ENCODE data around the gene PARP2.
"Not testable (repeated sequence)": the region's sequence is repeated elsewhere in the genome, so short reads cannot be mapped to it uniquely, and the experiment has no call there.

Gene PARP2

DNA sequence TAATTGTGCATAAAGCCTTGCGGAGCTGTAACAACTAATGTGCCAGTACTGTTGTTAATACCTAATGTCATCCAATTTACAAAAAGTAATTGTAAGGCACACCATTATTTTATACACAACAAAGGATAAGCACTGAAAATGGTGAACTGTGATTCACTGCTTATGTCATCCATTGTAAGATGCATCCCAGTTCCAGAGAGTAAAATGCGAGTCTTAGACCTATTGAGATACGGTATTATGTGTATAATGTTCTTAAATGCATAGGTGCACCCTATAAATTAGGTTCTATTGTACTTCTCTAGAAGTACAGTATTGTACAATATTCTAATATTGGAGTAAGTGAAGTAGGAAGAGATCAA lies 406 bp downstream of the PARP2 start:
- in situ Hi-C loops (cut with MboI; ENCODE audit: low sequenced_read_pairs): loop anchor here (25.0 kb wide), 1 partner anchor 518 kb away; no protein-coding TSS in a partner anchor

GRCh38 chr14:20345366-20345765 lies 1.9 kb downstream of the PARP2 start:
- in situ Hi-C loops (cut with MboI; ENCODE audit: low sequenced_read_pairs): loop anchor here (25.0 kb wide), 1 partner anchor 517 kb away; no protein-coding TSS in a partner anchor

- in situ Hi-C loops (cut with MboI; ENCODE audit: low sequenced_read_pairs): loop anchor here (25.0 kb wide), 1 partner anchor 516 kb away; no protein-coding TSS in a partner anchor
Measured at GRCh38 chr14:20346713-20347112, 3.3 kb downstream of the PARP2 start.

- in situ Hi-C loops (cut with MboI; ENCODE audit: low sequenced_read_pairs): loop anchor here (25.0 kb wide), 1 partner anchor 515 kb away; no protein-coding TSS in a partner anchor
Measured at GRCh38 chr14:20347747-20348146, 4.3 kb downstream of the PARP2 start.

GRCh38 chr14:20350282-20350681 lies 6.8 kb downstream of the PARP2 start:
- in situ Hi-C loops (cut with MboI; ENCODE audit: low sequenced_read_pairs): no loop called here

DNA sequence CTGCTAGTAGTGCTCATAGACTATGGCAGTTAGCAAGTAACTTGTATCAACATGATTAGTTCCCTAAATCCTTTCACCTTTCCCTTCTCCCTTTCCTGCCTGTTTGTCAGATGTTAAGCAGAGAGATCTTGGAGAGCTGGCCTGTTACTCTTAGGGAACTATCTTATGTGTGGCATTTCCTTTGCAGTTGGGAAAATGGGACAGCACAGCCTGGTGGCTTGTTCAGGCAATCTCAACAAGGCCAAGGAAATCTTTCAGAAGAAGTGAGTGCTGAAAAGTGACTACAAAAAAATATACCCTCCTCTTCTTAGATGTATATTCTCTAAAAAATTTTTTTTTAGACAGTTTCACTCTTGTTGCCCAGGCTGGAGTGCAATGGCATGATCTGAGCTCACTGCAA lies 7.4 kb downstream of the PARP2 start:
- in situ Hi-C loops (cut with MboI; ENCODE audit: low sequenced_read_pairs): no loop called here

DNA sequence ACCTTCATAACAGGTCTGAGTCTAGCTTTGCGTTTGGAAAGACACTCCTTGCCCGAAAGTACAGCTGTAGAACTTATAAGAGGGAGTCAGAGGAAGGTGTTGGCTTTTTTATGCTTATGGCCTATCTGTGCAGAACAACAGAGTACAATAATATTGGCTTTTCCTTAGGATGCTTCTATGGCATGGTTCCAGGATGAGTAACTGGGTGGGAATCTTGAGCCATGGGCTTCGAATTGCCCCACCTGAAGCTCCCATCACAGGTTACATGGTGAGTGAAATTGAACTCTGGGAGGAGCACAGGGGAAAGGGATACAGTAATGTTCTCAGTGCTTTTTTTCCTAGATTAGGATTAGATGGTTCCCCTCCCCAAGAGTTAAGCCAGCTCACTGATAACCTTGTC lies 13.0 kb downstream of the PARP2 start:
- in situ Hi-C loops (cut with MboI; ENCODE audit: low sequenced_read_pairs): no loop called here

DNA sequence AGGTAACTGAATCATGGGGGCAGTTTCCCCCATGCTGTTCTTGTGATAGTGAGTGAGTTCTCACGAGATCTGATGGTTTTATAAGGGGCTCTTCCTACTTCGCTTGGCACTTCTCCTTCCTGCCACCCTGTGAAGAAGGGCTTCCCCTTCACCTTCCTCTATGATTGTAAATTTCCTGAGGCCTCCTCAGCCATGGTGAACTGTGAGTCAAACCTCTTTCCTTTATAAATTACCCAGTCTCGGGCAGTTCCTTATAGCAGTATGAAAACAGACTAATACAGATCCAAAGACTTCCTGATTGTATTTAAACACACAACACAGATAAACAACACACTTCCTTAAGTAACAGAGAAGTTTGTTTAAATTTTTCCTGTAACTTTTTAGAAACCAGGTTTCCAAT lies 15.0 kb downstream of the PARP2 start:
- in situ Hi-C loops (cut with MboI; ENCODE audit: low sequenced_read_pairs): not testable (repeated sequence)

GRCh38 chr14:20365928-20366327 lies 22.5 kb downstream of the PARP2 start:
- in situ Hi-C loops (cut with MboI; ENCODE audit: low sequenced_read_pairs): no loop called here

- in situ Hi-C loops (cut with MboI; ENCODE audit: low sequenced_read_pairs): no loop called here
Measured at GRCh38 chr14:20372796-20373195, 29.4 kb downstream of the PARP2 start.

- in situ Hi-C loops (cut with MboI; ENCODE audit: low sequenced_read_pairs): no loop called here
Measured at GRCh38 chr14:20375471-20375870, 32.0 kb downstream of the PARP2 start.

GRCh38 chr14:20376071-20376588 lies 32.7 kb downstream of the PARP2 start:
- in situ Hi-C loops (cut with MboI; ENCODE audit: low sequenced_read_pairs): no loop called here

- in situ Hi-C loops (cut with MboI; ENCODE audit: low sequenced_read_pairs): no loop called here
Measured at GRCh38 chr14:20377171-20377570, 33.7 kb downstream of the PARP2 start.

DNA sequence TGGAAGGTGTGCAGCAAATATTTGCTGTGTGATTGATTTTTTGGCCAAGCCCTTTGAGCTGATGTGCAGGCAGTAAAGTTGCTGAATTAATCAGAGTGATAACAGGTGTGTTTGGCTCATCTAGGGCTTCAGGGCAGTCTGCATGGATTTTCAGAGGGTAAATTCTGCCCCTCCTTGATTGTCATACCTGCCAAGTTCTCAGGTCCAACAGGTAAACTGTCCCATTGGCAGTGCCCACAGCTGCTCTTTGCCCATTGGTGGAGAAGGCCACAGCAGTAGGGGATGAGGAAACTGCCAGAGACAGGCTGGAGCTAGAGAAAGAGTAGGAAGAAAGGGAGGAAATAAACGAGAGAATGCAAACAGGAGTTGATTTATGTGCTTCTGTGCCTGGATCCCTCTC lies 36.3 kb downstream of the PARP2 start:
- in situ Hi-C loops (cut with MboI; ENCODE audit: low sequenced_read_pairs): no loop called here

DNA sequence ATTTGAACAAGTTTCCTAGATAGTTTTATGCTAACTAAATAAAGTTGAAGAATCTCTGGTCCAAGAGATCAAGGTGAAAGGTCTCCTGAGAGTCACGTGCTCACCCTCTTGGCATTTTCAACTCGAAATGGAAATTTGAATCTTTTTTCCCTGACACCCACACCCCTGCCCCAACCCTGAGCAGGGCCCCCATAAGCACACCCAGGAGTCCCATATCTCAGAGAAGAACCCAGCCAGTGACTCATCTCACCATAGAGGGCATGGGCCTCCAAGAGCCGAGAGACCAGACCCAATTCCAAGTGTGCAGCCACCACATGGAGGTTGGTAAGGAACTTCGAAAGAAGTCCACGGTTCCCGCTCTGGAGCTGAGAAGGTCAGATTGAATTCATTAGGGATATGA lies 37.2 kb downstream of the PARP2 start:
- in situ Hi-C loops (cut with MboI; ENCODE audit: low sequenced_read_pairs): no loop called here

GRCh38 chr14:20381341-20381740 lies 37.9 kb downstream of the PARP2 start:
- in situ Hi-C loops (cut with MboI; ENCODE audit: low sequenced_read_pairs): no loop called here

DNA sequence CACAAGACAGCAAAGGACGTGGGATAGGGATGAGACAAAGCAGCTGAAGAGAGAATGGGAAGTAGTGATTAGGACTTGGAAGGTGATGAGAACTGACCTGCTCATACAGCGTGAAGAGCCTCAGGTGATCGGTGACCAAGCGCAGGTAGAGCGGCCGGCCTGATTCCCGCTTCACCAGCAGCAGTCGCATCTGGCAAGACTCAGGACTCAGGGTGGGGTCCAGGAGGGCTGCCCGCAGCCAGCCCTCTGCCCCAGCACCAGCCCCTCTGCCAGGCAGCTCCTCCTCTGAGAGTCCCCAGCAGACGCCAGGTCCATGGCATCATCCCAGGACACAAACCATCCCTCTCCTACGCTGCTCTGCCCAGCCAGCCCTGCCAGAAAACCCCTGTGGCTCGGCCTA lies 39.1 kb downstream of the PARP2 start:
- in situ Hi-C loops (cut with MboI; ENCODE audit: low sequenced_read_pairs): no loop called here

DNA sequence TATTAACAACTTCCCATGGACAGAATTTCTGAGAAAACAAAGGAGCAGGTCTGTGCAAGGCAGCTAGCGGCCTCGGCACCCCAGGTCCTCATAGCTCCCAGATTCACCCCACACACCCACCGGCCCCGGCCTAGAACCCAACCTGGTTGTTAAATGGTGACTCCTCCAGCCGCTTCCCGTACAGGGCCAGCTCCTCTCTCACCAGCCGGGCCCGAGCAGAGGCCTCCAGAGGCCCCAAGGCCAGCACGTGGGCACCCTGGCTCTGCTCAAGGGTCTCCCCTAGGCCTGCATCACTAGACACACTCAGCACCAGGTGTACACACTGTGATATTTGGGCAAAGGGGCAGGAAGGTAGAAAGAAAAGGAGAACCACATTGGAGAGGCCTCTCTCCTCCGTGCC lies 39.6 kb downstream of the PARP2 start:
- in situ Hi-C loops (cut with MboI; ENCODE audit: low sequenced_read_pairs): no loop called here

DNA sequence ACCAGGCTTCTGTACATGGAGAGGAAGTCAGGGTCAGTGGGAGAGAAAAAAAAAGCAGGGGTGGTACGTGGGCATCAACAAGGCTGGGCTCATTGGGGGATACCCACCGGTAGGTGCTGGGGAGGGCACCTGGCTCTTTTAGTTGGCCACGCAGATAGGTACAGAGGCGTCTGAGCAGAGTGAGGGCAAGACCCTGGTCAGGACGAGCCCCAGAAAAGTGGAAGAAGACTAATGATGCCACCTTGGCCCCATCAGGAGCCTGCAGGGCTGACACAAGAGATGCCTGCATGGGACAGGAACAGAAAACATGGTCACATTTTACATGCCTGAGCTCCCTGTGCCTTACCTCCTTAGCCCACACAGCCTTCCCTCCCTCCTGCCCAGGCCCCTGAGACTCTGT lies 40.2 kb downstream of the PARP2 start:
- in situ Hi-C loops (cut with MboI; ENCODE audit: low sequenced_read_pairs): no loop called here

DNA sequence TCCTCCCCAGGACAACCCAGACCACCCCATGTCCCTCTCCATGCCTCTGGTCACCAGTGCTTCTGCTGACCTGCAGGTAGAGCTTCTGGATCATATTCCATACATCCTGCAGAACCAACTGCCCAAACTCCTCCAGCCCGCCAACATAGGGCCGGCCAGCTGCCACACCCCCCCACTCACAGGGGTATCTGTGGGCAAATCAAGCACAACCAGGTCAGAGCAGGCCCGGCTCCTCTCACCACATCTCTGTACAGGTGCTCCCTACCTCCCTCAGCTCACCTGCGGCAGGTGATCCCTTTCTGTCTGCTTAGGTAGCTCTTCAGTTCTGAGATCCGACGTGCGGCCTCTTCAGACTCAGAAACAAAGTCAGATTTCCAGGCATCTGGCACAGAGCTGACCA lies 40.9 kb downstream of the PARP2 start:
- in situ Hi-C loops (cut with MboI; ENCODE audit: low sequenced_read_pairs): no loop called here

DNA sequence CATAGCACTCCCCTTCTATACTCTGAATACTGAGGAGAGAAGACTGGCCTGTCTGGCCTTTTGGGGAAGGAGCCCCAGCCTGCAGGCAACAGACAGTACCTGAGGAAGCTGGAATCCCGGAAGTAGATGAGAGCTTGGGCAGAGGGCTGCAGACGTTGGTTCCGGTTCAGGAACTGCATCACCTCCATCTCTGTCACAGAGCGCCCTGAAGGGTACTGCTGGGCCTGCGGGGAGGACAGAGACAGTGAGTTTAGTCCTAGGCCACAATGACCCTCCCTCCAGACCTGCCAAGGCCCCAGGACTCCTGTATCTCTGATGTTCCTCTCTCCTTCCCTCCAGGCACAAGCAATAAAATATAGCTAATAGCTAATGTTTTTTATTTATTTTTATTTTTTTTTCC lies 41.5 kb downstream of the PARP2 start:
- in situ Hi-C loops (cut with MboI; ENCODE audit: low sequenced_read_pairs): no loop called here

- in situ Hi-C loops (cut with MboI; ENCODE audit: low sequenced_read_pairs): no loop called here
Measured at GRCh38 chr14:20386276-20386855, 42.9 kb downstream of the PARP2 start.

GRCh38 chr14:20387576-20387975 lies 44.1 kb downstream of the PARP2 start:
- in situ Hi-C loops (cut with MboI; ENCODE audit: low sequenced_read_pairs): no loop called here

Data from HL-60/S4 (cell line).